B cell (primary cell): ENCODE measurements around the gene MTFR2. TPM values are rescaled to one million over a fixed set of nuclear protein-coding genes. Genes with fewer than 3 reads are reported as not detected.
"Not testable (repeated sequence)": the region's sequence is repeated elsewhere in the genome, so short reads cannot be mapped to it uniquely, and the experiment has no call there.

ENCODE experiments used
- ATAC-seq: fragments of 200-7000 bp; cut with Tn5 transposase; one replicate; pipeline ENCODE4 v1.10.0; 2021; ENCODE audit warnings: low read depth, mild to moderate bottlenecking, moderate number of reproducible peaks, moderate library complexity
- CTCF ChIA-PET: fragments of 350-600 bp; sonication (Branson Sonifier 250); formaldehyde crosslinking; loops from one replicate; lab custom pipeline; 2021; ENCODE audit warnings: antibody characterized with exemption, inconsistent platforms; lab: Charles Lee
- POLR2A ChIA-PET: fragments of 350-600 bp; sonication (Branson Sonifier 250); formaldehyde crosslinking; loops from one replicate; lab custom pipeline; 2021; ENCODE audit warnings: antibody characterized with exemption; lab: Charles Lee
- DNase-seq: peaks from one replicate; pipeline ENCODE4 v3.0.0; 2013
- H2AFZ ChIP-seq: 2 replicates; pipeline ENCODE4 v1.6.1; 2012; ENCODE audit warnings: mild to moderate bottlenecking, low read depth, low read length; ENCODE audit not compliant: insufficient read depth, poor library complexity, severe bottlenecking
- H3K27ac ChIP-seq, 2 donors: 1 replicate in 1 of 2; 2 replicates in 1 of 2; pipeline ENCODE4 v1.5.1; 2012 to 2013; ENCODE audit warnings: low read length in 2 of 2, mild to moderate bottlenecking in 2 of 2, moderate library complexity in 1 of 2
- H3K27me3 ChIP-seq, 4 experiments: fragments of 200-600 bp in 1 of 4; sonication (generic) in 1 of 4; replicated peaks in 1 of 4; 1 replicate in 2 of 4; 2 replicates in 2 of 4; pipeline versions ENCODE4 v1.6.1 to v1.7.0; 2013 to 2016; ENCODE audit warnings: low read length in 3 of 4, mild to moderate bottlenecking in 2 of 4, mixed read lengths in 1 of 4, moderate library complexity in 1 of 4; ENCODE audit not compliant: insufficient read depth in 4 of 4, control insufficient read depth in 3 of 4; ENCODE audit errors: control extremely low read depth in 1 of 4
- H3K36me3 ChIP-seq, 2 experiments: replicated peaks in 1 of 2; 1 replicate in 1 of 2; 2 replicates in 1 of 2; pipeline versions ENCODE4 v1.6.1 to v1.7.1; 2013; ENCODE audit warnings: low read length in 1 of 2; ENCODE audit not compliant: insufficient read depth in 2 of 2, control insufficient read depth in 1 of 2; ENCODE audit errors: control extremely low read depth in 1 of 2, extremely low read depth in 1 of 2
- H3K4me1 ChIP-seq, 2 donors: fragments of 200-600 bp in 1 of 2; sonication (generic) in 1 of 2; 1 replicate in 1 of 2; 2 replicates in 1 of 2; pipeline versions ENCODE4 v1.5.1 to v1.6.1; 2013 to 2017; ENCODE audit warnings: low read length in 2 of 2; ENCODE audit not compliant: control insufficient read depth in 2 of 2, insufficient read depth in 2 of 2
- H3K4me2 ChIP-seq: replicated peaks from 2 replicates; pipeline ENCODE3; 2012; ENCODE audit warnings: mild to moderate bottlenecking, low read depth, low read length; ENCODE audit not compliant: poor library complexity, severe bottlenecking
- H3K4me3 ChIP-seq, 5 experiments: fragments of 200-600 bp in 1 of 5; sonication (generic) in 1 of 5; 1 replicate in 3 of 5; 2 replicates in 2 of 5; pipeline versions ENCODE4 v1.5.1 to v1.7.0; 2011 to 2016; ENCODE audit warnings: low read length in 4 of 5, mild to moderate bottlenecking in 4 of 5, low read depth in 2 of 5, control low read depth in 1 of 5, moderate library complexity in 1 of 5; ENCODE audit not compliant: insufficient read depth in 1 of 5; ENCODE audit errors: control extremely low read depth in 1 of 5, extremely low read depth in 1 of 5
- H3K79me2 ChIP-seq: fragments of 200-600 bp; sonication (generic); one replicate; pipeline ENCODE4 v1.6.0; 2016; ENCODE audit warnings: low read length; ENCODE audit not compliant: control insufficient read depth, insufficient read depth
- H3K9ac ChIP-seq: fragments of 200-600 bp; sonication (generic); 2 replicates; pipeline ENCODE4 v1.6.1; 2017; ENCODE audit warnings: mild to moderate bottlenecking, low read length, moderate library complexity
- H3K9me3 ChIP-seq, 3 donors: one replicate each; pipeline versions ENCODE4 v1.6.1 to v1.7.1; 2013; ENCODE audit warnings: low read length in 2 of 3; ENCODE audit not compliant: control insufficient read depth in 2 of 3, insufficient read depth in 1 of 3; ENCODE audit errors: control extremely low read depth in 1 of 3
- H4K20me1 ChIP-seq: 2 replicates; pipeline ENCODE4 v1.6.0; 2012; ENCODE audit warnings: mild to moderate bottlenecking, low read length; ENCODE audit not compliant: insufficient read depth, control insufficient read depth, poor library complexity, severe bottlenecking
- H3K27ac Mint-ChIP-seq: one replicate; pipeline ENCODE4 v1.8.0; 2021; ENCODE audit warnings: mixed read lengths
- H3K27me3 Mint-ChIP-seq: one replicate; pipeline ENCODE4 v1.8.0; 2021; ENCODE audit warnings: mixed read lengths
- H3K4me1 Mint-ChIP-seq: one replicate; pipeline ENCODE4 v1.8.0; 2021; ENCODE audit warnings: mixed read lengths
- H3K4me3 Mint-ChIP-seq: one replicate; pipeline ENCODE4 v1.8.0; 2021; ENCODE audit warnings: mixed read lengths
- H3K9me3 Mint-ChIP-seq: one replicate; pipeline ENCODE4 v1.8.0; 2022; ENCODE audit warnings: mixed read lengths; ENCODE audit not compliant: insufficient read depth
- EZH2 ChIP-seq: IDR thresholded peaks from 2 replicates; pipeline ENCODE4 v1.6.1; 2012; ENCODE audit warnings: borderline replicate concordance, low read depth, mild to moderate bottlenecking, moderate library complexity, low read length; ENCODE audit not compliant: insufficient read depth, poor library complexity, severe bottlenecking
- WGBS: methylation state at CpG from one replicate; pipeline ENCODE4 v1.1.5; 2013; ENCODE audit warnings: missing lambda C conversion rate; ENCODE audit not compliant: insufficient coverage; 5-methylcytosine and 5-hydroxymethylcytosine counted together
- intact Hi-C: fragments of 100-400 bp; cut with micrococcal nuclease; formaldehyde crosslinking; loops from one replicate; pipeline ENCODE4 v1.10.0; 2022
- polyA plus RNA-seq: library from polyadenylated mRNA; depleted of rRNA; stranded (reverse); fragments of >200 nt; gene quantifications from 2 replicates; pipeline ENCODE4 v1.2.3, GENCODE V29; 2012
- total RNA-seq, 2 donors: library from RNA; stranded (reverse); fragments of 120-200 nt in 1 of 2; gene quantifications; 1 replicate in 1 of 2; 2 replicates in 1 of 2; pipeline versions ENCODE4 v1.2.3 to v1.2.4, GENCODE V29; 2013 to 2022
- TF ChIP-seq, protein P1 (sequence below): fragments of 200-600 bp; IDR thresholded peaks from one replicate; pipeline ENCODE4 v1.8.0; 2022; ENCODE audit warnings: antibody characterized with exemption, mild to moderate bottlenecking

The MTFR2 gene
- total and polyA plus RNA-seq, 2 donors (not counting 1 experiment from before 2014, with no cell fraction given): 2.0 to 3.9 TPM

- WGBS: 60% methylated on average over 2 of the region's 5 CpGs
- H3K27me3 ChIP-seq: no peaks in the 10 kb centered on the region
- peak; percentile 22 for DNase-seq
Observed at GRCh38 chr6:136225496-136225895, 24.6 kb downstream of the MTFR2 start.

DNA sequence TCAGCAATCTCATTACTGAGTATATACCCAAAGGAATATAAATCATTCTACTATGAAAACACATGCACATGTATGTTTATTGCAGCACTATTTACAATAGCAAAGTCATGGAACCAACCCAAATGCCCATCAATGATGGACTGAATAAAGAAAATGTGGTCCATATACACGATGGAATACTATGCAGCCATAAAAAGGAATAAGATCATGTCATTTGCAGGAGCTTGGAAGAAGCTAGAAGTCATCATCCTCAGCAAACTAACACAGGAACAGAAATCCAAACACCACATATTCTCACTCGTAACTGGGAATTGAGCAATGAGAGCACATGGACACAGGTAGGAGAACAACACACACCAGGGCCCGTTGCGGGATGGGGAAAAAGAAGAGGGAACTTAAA, 25.1 kb downstream of the MTFR2 start:
- intact Hi-C loops, ATAC-seq, H3K27me3 Mint-ChIP-seq, H4K20me1 ChIP-seq, H3K79me2 ChIP-seq, H2AFZ ChIP-seq, H3K4me3 ChIP-seq, H3K9ac ChIP-seq, H3K27ac ChIP-seq, H3K36me3 ChIP-seq, H3K27me3 ChIP-seq, H3K4me2 ChIP-seq, H3K9me3 Mint-ChIP-seq, DNase-seq, H3K4me3 Mint-ChIP-seq, H3K9me3 ChIP-seq, H3K27ac Mint-ChIP-seq, POLR2A ChIA-PET: not testable (repeated sequence)
- peaks cover 10 to 14% of the 10 kb centered on the region in 2 donors for H3K4me1 ChIP-seq
- CTCF ChIA-PET: interaction anchor here (0.8 to 1.4 kb wide), 7 partner anchors 9 to 774 kb away, joined by 3 to 4 read pairs (median 3); no protein-coding TSS in a partner anchor
- no CpG with 5 or more reads among the region's 4 CpGs for WGBS
- peaks cover 12% of the 10 kb centered on the region for H3K4me1 Mint-ChIP-seq

More at GRCh38 chr6:136225496-136225895, 24.6 kb downstream of the MTFR2 start:
- no peak overlapping the region for H3K4me2 ChIP-seq
- Mint-ChIP-seq H3K27me3 (peaks cover 3% of the 10 kb centered on the region), H3K27ac (no peak overlapping the region), H3K4me1 (peaks cover 12% of the 10 kb centered on the region), H3K4me3 (no peak overlapping the region), H3K9me3 (peaks cover under 1% of the 10 kb centered on the region)
- H3K4me3 ChIP-seq: no peak overlapping the region
- no peak for ATAC-seq
- H3K9ac ChIP-seq: no peak overlapping the region
- no peak overlapping the region for H3K27ac ChIP-seq
- H3K36me3 ChIP-seq: no peaks in the 10 kb centered on the region
- POLR2A ChIA-PET: no interaction called here
- H4K20me1 ChIP-seq: no peaks in the 10 kb centered on the region
- CTCF ChIA-PET: interaction anchor here (0.8 to 4.1 kb wide), 36 partner anchors 8 to 783 kb away, joined by 3 to 62 read pairs (median 6); partner anchors contain the start of gene MTFR2
- no peaks in the 10 kb centered on the region for H3K9me3 ChIP-seq
- intact Hi-C loops: no loop called here
- no peak for TF ChIP-seq EZH2
- TF ChIP-seq, protein P1, sequence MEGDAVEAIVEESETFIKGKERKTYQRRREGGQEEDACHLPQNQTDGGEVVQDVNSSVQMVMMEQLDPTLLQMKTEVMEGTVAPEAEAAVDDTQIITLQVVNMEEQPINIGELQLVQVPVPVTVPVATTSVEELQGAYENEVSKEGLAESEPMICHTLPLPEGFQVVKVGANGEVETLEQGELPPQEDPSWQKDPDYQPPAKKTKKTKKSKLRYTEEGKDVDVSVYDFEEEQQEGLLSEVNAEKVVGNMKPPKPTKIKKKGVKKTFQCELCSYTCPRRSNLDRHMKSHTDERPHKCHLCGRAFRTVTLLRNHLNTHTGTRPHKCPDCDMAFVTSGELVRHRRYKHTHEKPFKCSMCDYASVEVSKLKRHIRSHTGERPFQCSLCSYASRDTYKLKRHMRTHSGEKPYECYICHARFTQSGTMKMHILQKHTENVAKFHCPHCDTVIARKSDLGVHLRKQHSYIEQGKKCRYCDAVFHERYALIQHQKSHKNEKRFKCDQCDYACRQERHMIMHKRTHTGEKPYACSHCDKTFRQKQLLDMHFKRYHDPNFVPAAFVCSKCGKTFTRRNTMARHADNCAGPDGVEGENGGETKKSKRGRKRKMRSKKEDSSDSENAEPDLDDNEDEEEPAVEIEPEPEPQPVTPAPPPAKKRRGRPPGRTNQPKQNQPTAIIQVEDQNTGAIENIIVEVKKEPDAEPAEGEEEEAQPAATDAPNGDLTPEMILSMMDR: no peak
- no peaks in the 10 kb centered on the region for H3K79me2 ChIP-seq
- peaks cover 10 to 14% of the 10 kb centered on the region in 2 donors for H3K4me1 ChIP-seq
- H2AFZ ChIP-seq: peak overlapping the region; percentile 75
